Fibroblast of gingiva (primary cell): Measurements from ENCODE around the gene LRRN2.
A peak's percentile ranks its signal among the peaks of the same experiment; 100 is the strongest.

Experiments used
- DNase-seq: peaks from one replicate; pipeline ENCODE4 v3.0.0-alpha.2; 2011; ENCODE audit warnings: low read depth

LRRN2 gene

GRCh38 chr1:204662530-204662929 is 23.0 kb downstream of the LRRN2 start:
- no peak for DNase-seq

- DNase-seq: peak; percentile 15
Observed at GRCh38 chr1:204660509-204660908, 25.0 kb downstream of the LRRN2 start.

GRCh38 chr1:204659056-204659455 is 26.5 kb downstream of the LRRN2 start:
- no peak for DNase-seq

DNA sequence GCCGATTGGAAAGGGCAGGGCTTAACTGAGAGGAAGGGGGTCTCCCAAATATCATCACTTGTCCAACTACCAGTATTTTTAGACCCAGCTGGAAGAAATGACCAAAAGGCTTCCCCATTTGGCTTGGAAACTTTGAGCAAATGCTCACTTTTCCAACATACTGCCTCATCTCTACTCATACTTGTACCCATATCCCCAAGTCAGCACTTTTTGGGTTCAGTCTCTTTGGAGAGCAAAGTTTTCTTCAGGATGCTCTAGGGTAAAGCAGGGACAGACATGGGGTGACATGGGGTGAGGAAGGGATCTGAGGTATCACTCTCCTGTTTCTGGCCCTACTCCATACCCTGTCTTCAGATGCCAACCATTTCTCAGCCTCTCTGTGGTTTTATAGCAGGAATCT is 27.2 kb downstream of the LRRN2 start:
- DNase-seq: no peak

DNA sequence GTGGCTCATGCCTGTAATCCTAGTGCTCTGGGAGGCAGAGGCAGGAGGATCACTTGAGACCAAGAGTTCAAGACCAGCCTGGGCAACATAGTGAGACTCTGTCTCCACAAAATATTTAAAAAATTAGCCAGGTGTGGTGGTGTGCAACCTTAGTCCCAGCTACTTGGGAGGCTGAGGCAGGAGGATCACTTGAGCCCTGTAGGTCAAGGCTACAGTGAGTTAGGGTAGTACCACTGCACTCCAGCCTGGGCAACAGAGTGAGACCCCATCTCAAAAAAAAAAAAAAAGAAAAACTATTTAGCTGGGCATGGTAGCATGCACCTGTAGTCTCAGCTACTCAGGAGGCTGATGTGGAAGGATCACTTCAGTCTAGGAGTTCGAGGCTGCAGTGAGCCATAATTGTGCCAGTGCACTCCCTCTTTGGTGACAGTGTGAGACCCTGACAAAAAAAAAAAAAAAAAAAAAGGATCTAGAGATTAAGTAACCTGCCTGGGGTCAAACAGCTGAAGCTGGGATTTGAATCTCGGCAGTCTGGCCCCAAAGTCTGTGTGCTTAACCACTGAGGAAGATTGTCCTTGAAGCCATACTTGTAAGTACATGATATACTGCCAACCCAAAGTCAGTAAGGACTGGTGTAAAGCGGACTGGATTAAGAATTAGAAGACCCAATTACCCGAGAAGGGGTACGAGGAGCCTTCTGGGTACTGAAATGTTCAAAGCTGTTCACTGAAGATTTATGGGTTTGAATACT is 31.8 kb downstream of the LRRN2 start:
- no peak for DNase-seq

DNA sequence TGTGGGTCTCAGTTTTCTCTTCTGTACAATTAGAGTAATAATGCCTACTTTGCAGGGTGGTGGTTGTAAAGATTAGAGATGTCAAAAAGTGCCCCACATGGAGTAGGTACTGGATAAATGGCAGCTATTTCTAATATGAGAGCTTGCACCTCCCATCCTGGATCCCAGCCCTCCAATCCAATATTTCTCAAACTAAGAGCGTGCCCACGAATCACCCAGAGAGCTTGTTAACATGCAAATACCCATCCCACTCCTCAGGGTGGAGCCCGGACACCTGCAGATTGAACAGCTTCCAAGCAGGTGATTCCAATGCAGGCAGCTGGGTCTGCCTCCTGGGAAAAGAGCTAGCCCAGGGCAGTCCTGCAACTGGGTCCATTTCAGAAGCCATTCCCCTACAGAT is 33.0 kb downstream of the LRRN2 start:
- DNase-seq: no peak

DNA sequence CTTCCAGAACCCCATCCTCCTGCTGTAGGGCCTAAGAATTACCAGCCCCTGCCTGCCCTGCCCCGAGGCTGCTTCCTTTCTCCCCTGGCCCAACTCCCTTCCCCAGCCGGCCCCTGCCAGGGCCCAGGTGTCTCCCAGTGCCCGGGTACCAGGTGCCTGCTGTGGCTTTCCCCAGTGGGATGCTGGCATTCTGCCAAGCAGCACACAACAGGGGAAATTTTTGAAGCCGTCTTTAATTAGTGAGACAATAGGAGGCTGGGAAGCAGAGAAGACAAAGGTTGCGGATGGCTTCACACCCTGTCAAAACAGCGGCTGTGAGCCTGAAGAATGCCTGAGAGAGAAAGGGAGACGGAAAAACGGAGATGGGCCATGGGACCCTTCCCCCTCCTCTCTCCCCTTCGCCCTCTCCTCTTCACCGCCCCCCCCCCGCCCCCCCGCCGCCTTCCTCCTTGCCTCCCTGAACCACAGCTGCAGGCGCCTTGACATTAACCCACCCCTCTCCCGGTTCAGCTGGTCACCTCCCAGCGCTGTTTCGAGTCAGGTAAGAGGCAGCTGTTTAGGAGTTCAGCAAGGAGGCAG is 33.6 kb downstream of the LRRN2 start:
- no peak for DNase-seq

DNA sequence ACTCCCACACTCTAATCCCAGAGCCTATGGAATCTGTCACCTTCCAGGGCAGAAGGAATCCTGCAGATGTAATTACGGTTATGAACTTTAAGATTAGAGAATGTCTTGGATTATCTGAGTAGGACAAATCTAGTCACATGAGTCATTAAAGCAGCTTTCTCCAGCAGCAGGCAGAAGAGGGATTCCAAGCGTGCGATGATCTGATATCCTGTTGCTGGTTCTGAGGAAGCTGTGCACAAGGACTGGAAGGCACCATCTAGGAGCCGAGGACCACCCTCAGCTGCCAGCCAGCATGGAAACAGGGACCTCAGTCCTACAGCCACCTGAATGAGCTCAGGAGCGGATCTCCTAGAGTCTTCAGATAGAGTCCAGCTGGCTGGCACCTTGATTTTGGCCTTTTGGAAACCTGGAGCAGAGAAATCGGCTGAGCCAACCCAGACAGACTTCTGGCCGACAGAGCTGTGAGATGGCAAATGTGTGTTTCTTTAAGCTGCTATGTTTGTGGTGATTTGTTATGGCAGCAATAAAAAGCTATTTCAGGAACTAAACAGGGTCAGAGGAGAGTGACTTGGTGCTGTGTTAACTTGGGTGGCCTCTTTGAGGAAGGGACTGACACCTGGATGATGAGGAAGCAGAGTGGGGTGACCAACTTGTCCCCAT is 34.5 kb downstream of the LRRN2 start:
- DNase-seq: no peak

DNA sequence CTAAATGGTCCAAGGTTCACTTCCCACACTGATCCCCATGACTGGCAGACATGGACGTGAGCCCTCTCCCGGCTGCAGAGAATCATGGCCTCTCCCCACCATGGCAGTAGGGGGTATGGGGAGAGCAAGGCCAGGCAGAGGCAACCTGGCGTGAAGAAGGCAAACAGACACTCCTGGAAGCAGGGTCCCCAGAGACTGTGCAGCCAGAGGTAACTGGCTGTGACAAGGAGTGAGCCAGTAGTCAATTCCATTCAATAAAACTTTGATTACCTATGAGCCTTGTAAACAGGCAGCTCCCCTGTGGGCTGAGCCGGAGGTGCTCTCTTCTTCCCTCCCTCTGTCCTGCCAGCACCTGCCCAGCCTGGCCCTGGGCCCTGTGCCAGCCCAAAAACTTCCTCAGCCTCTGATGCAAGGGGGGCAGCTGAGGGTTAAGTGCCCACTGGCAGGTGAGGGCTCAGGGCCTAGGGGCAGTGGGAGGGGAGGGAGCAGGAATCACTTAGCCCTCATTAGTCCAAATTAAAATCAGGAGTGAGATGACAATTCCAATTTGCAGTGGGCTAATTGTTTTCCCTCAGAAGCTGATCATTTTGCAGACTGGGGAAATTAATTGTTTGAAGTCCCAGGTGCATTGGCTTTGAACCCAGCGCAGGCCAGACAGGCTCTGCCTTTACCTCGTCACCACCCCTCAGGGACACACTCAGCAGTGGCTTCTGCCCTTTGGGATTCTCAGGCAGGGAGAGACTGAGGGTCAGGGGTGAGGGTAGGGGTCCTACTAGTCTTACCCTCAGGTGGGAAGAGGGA is 35.6 kb downstream of the LRRN2 start:
- DNase-seq: no peak

- DNase-seq: no peak
Observed at GRCh38 chr1:204648576-204648975, 37.0 kb downstream of the LRRN2 start.

DNA sequence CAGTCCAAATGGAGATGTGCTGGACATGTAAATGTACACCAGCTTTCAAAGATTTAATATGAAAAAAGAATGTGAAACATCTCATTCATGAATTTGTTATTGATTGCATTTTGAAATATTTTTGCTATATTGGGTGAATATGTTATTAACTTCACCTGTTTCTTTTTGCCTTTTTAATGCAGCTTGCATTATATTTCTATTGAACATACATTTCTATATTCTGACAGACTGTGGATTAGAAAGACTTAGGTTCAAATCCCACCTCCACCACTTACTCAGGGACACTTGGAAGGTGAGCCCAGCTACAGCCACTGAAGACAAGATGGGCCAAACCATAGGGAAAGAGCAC is 37.8 kb downstream of the LRRN2 start:
- DNase-seq: no peak

- DNase-seq: peak; percentile 60
Observed at GRCh38 chr1:204647114-204647804, 38.3 kb downstream of the LRRN2 start.

- no peak for DNase-seq
Observed at GRCh38 chr1:204645666-204646065, 39.9 kb downstream of the LRRN2 start.

DNA sequence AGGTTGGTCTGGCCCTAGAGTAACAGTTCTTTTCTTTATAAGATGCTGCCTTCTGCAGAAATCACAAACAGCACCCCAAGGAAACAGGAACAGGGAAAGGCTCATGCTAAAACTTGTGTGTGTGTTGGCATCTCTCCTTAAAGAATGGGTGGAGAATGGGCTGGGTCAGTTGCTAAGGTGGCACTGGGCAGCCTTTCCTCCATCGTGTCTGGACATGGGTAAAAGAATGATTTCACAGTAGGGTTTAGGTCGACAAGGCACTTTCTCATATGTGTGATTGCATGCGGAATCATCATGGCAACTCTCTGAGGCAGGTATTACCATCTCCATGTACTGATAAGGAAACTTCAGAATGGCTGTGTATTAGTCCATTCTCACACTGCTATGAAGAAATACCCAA is 40.3 kb downstream of the LRRN2 start:
- DNase-seq: no peak

GRCh38 chr1:204643503-204643902 is 42.0 kb downstream of the LRRN2 start:
- no peak for DNase-seq

GRCh38 chr1:204641936-204642335 is 43.6 kb downstream of the LRRN2 start:
- no peak for DNase-seq

- DNase-seq: no peak
Observed at GRCh38 chr1:204641455-204641854, 44.1 kb downstream of the LRRN2 start.

GRCh38 chr1:204640578-204640977 is 45.0 kb downstream of the LRRN2 start:
- DNase-seq: no peak

DNA sequence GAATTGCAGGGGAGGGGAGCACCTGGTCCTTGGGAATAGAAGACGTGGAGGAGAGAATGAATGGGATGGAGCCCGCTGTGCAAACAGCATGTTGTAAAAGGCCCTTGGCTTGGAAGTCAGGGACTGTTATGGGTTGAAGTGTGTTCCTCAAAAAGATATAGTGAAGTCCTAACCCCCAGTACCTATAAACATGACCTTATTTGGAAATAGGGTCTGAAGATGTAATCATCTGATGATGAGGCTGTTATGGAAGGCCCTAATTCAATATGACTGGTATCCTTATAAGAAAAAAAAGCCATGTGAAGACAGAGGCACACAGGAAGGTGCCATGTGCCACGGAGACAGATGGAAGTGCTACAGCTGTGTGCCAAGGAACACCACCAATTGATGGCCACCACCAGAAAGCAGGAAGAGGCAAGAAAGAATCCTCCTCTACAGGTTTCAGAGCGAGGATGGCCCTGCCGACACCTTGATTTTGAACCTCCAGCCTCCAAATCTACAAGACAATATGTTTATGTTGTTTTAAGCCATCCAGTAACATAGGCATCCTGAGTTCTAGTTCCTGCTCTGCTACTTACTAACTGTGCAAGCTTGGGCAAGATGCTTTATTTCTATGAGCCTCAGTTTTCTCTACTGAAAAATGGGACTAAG is 51.2 kb downstream of the LRRN2 start:
- DNase-seq: no peak

GRCh38 chr1:204633665-204634064 is 51.9 kb downstream of the LRRN2 start:
- no peak for DNase-seq

DNA sequence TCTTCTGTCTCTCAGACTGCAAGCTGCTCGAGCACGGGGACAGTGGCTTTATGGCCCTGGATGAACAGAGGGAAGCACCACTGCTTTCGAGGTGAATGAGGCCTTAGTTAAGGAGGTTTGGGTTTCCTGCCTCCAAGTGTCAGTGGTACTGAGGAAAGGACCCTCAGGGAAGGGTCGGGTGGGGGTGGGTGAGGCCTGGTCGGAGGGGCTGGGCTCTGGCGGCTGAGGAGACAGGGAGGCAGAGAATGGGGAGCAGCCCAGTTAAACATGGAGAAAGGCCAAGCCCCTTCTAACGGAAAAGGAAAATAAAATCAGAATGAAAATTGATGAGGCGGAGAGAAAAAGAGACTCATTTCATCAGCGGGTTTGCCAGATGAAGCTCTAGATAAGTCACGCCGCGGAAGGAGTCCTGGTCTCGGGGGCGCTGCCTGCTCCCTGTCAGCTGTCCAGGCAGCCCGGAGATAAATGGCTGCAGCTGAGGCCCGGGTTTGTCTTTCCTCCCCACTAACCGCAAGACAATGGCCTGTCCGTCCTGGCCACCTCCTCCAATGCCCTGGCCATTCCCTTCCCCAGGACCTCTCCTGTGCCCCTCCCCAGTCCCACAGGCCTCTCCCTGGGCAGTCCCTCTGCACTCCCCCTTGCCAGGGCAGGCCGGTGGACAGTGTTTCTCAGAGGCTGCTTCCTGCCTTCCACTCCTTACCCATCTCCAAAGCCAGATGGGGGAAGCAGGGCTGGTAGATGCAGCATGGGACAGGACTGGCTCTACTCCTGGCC is 55.2 kb downstream of the LRRN2 start:
- DNase-seq: no peak
